ENCODE measurements around the gene JDP2. TPM values are rescaled to one million over a fixed set of nuclear protein-coding genes. Genes with fewer than 3 reads are reported as not detected.

The JDP2 gene
- total and polyA plus RNA-seq, 2 of the 4 experiments (the other 2 are of a cell fraction): 35.7 to 38.4 TPM

- TF ChIP-seq CEBPB (IDR thresholded peaks at IDR 0.05; ENCODE audit: low read depth, low read length): no peak
These were observed 9.7 kb downstream of the JDP2 start (continued) for GRCh38 chr14:75437201-75438143.

GRCh38 chr14:75438486-75439080 lies 10.8 kb downstream of the JDP2 start:
- dilution Hi-C loops (cut with HindIII; ENCODE audit: low sequenced_read_pairs, unreplicated experiment) (no loop called here), intact Hi-C loops (cut with micrococcal nuclease) (no loop called here), in situ Hi-C loops (cut with MboI; ENCODE audit: low sequenced_read_pairs) (no loop called here)
- Histone ChIP-seq H4K8ac (ENCODE audit: low read depth in 2 of 2, low read length in 2 of 2) (no peak overlapping the region), H3K14ac (replicated peaks; ENCODE audit: low read depth, low read length) (no peak overlapping the region), H2BK5ac (ENCODE audit: low read depth, low read length, poor library complexity, severe bottlenecking) (no peak overlapping the region), H3K4me1 (ENCODE audit: control insufficient read depth, insufficient read depth, low read length) (peaks cover 30% of the 10 kb centered on the region), H3K9ac (ENCODE audit: low read depth, low read length) (no peak overlapping the region), H4K20me1 (ENCODE audit: insufficient read depth, low read length) (peaks cover 98% of the 10 kb centered on the region), H2BK15ac (ENCODE audit: low read depth, low read length) (no peak overlapping the region), H3K56ac (ENCODE audit: extremely low read depth, insufficient read depth, low read length) (no peak overlapping the region), H3K27me3 (ENCODE audit: control insufficient read depth, insufficient read depth, low read length) (no peaks in the 10 kb centered on the region), H3K4me3 (ENCODE audit: insufficient read depth, low read depth, low read length) (no peak overlapping the region), H3K27ac (ENCODE audit: insufficient read depth, low read length) (no peak overlapping the region), H2AFZ (replicated peaks; ENCODE audit: low read length, poor library complexity) (no peak overlapping the region), H3K23ac (ENCODE audit: low read depth, low read length) (no peak overlapping the region), H4K5ac (ENCODE audit: low read depth, low read length) (no peak overlapping the region), H2BK120ac (ENCODE audit: low read depth, low read length) (no peak overlapping the region), H3K4me2 (ENCODE audit: low read depth, low read length) (no peak overlapping the region), H4K91ac (ENCODE audit: insufficient read depth, low read depth, low read length) (no peak overlapping the region), H3K79me1 (ENCODE audit: low read depth in 1 of 2, low read length in 2 of 2) (peaks cover 65 to 99% of the 10 kb centered on the region in 2 experiments), H3K9me1 (ENCODE audit: insufficient read depth, low read length) (peaks cover 36% of the 10 kb centered on the region), H2AK9ac (replicated peaks; ENCODE audit: low read depth, low read length, poor library complexity) (no peak overlapping the region), H2AK5ac (ENCODE audit: low read depth, low read length) (no peak overlapping the region), H3K9me3 (ENCODE audit: control insufficient read depth, insufficient read depth, low read length) (no peaks in the 10 kb centered on the region), H3K4ac (ENCODE audit: low read depth, low read length) (no peak overlapping the region), H2BK20ac (ENCODE audit: low read depth, low read length) (no peak overlapping the region), H3K36me3 (ENCODE audit: control insufficient read depth, insufficient read depth, low read length) (peaks cover 79% of the 10 kb centered on the region), H3K18ac (ENCODE audit: low read depth, low read length) (no peak overlapping the region)
- BruUV-seq (replicated peaks): no TSS peak
- POLR2A ChIA-PET (ENCODE audit: unreplicated experiment): interaction anchor here (1.2 kb wide), 1 partner anchor 9 kb away, joined by 4 read pairs; no protein-coding TSS in a partner anchor
- WGBS, 2 experiments (ENCODE audit: extremely low coverage in 2 of 2, insufficient read length in 1 of 2): 68% methylated on average over 9 of the region's 16 CpGs; no CpG with 5 or more reads in 1 of the 2 experiments
- CTCF ChIA-PET: no interaction called here
- DNase-seq (no peak), ATAC-seq (ENCODE audit: low read depth) (no peak)
- TF ChIP-seq RFX5 (IDR thresholded peaks at IDR 0.05; ENCODE audit: low read depth, low read length) (no peak), MAFK (IDR thresholded peaks at IDR 0.05; ENCODE audit: low read depth, low read length) (no peak), USF2 (IDR thresholded peaks at IDR 0.05; ENCODE audit: low read depth, low read length) (no peak), CEBPB (IDR thresholded peaks at IDR 0.05; ENCODE audit: low read depth, low read length) (no peak), MXI1 (IDR thresholded peaks at IDR 0.05; ENCODE audit: borderline replicate concordance, low read depth, low read length) (no peak), BHLHE40 (IDR thresholded peaks at IDR 0.05; ENCODE audit: low read depth, low read length) (no peak), SMC3 (IDR thresholded peaks at IDR 0.05; ENCODE audit: low read depth, low read length) (no peak), NFE2L2 (IDR thresholded peaks at IDR 0.05; ENCODE audit: low read depth, low read length) (no peak)
